GM23338 (cell line): ENCODE results near the gene TSPAN7. TPM values are rescaled to one million over a fixed set of nuclear protein-coding genes. Genes with fewer than 3 reads are reported as not detected.

Experiments
- ATAC-seq: fragments of 200-7000 bp; cut with Tn5 transposase; 3 replicates; pipeline ENCODE4 v1.9.1; 2020
- DNase-seq: peaks from one replicate; pipeline ENCODE4 v3.0.0-alpha.2; 2015; ENCODE audit warnings: low spot score
- H2AFZ ChIP-seq: fragments of 200-600 bp; sonication (generic); 2 replicates; pipeline ENCODE4 v1.8.0; 2016; ENCODE audit warnings: antibody characterized with exemption, mild to moderate bottlenecking, moderate library complexity
- H3F3A ChIP-seq: fragments of 200-600 bp; sonication (generic); replicated peaks from 2 replicates; pipeline ENCODE4 v1.8.0; 2017; ENCODE audit warnings: antibody characterized with exemption, mixed run types, low read depth
- H3K27ac ChIP-seq: fragments of 200-600 bp; sonication (generic); 2 replicates; pipeline ENCODE4 v1.6.1; 2016; ENCODE audit warnings: low read depth
- H3K27me3 ChIP-seq: fragments of 200-600 bp; sonication (generic); 2 replicates; pipeline ENCODE4 v1.8.0; 2016; ENCODE audit warnings: mild to moderate bottlenecking, mixed run types, moderate library complexity; ENCODE audit not compliant: insufficient read depth
- H3K36me3 ChIP-seq: fragments of 200-600 bp; sonication (generic); 2 replicates; pipeline ENCODE4 v1.8.0; 2016; ENCODE audit warnings: mild to moderate bottlenecking; ENCODE audit not compliant: insufficient read depth
- H3K4me1 ChIP-seq: fragments of 200-600 bp; sonication (generic); 2 replicates; pipeline ENCODE4 v1.8.0; 2016; ENCODE audit warnings: mild to moderate bottlenecking, moderate library complexity; ENCODE audit not compliant: insufficient read depth
- H3K4me2 ChIP-seq: fragments of 200-600 bp; sonication (generic); 2 replicates; pipeline ENCODE4 v1.7.1; 2017; ENCODE audit warnings: mixed run types
- H3K4me3 ChIP-seq: fragments of 200-600 bp; sonication (generic); 2 replicates; pipeline ENCODE4 v1.6.1; 2016; ENCODE audit warnings: mixed run types
- H3K79me2 ChIP-seq: fragments of 200-600 bp; sonication (generic); replicated peaks from 2 replicates; pipeline ENCODE4 v1.8.0; 2017; ENCODE audit warnings: mild to moderate bottlenecking; ENCODE audit not compliant: insufficient read depth
- H3K9me2 ChIP-seq: fragments of 200-600 bp; sonication (generic); 2 replicates; pipeline ENCODE4 v1.8.0; 2017; ENCODE audit not compliant: insufficient read depth
- H4K20me1 ChIP-seq: fragments of 200-600 bp; sonication (generic); replicated peaks from 2 replicates; pipeline ENCODE4 v1.8.0; 2017; ENCODE audit warnings: mild to moderate bottlenecking; ENCODE audit not compliant: insufficient read depth
- H3K27ac Mint-ChIP-seq: 2 replicates; pipeline ENCODE4 v1.8.0; 2020; ENCODE audit warnings: inconsistent platforms, mild to moderate bottlenecking, moderate library complexity, mixed read lengths
- H3K27me3 Mint-ChIP-seq: 3 replicates; pipeline ENCODE4 v1.8.0; 2022; ENCODE audit warnings: low read depth, mild to moderate bottlenecking, moderate library complexity, mixed read lengths, inconsistent platforms; ENCODE audit not compliant: insufficient read depth, poor library complexity
- H3K36me3 Mint-ChIP-seq: 3 replicates; pipeline ENCODE4 v1.8.0; 2021; ENCODE audit warnings: low read depth, mild to moderate bottlenecking, inconsistent platforms, moderate library complexity, mixed read lengths
- H3K4me1 Mint-ChIP-seq: 3 replicates; pipeline ENCODE4 v1.8.0; 2020; ENCODE audit warnings: mild to moderate bottlenecking, inconsistent platforms, mixed read lengths
- H3K4me3 Mint-ChIP-seq: 3 replicates; pipeline ENCODE4 v1.8.0; 2021; ENCODE audit warnings: moderate library complexity, mild to moderate bottlenecking, inconsistent platforms, mixed read lengths
- H3K9me3 Mint-ChIP-seq: 3 replicates; pipeline ENCODE4 v1.8.0; 2020; ENCODE audit warnings: moderate library complexity, mild to moderate bottlenecking, inconsistent platforms, mixed read lengths
- CTCF ChIP-seq, 2 experiments: fragments of 200-600 bp in 1 of 2; sonication (generic) in 1 of 2; conservative IDR thresholded peaks; 2 replicates each; pipeline versions ENCODE4 v1.5.1 to v1.6.1; 2016 to 2017; ENCODE audit warnings: antibody characterized with exemption in 2 of 2, low read depth in 2 of 2, mild to moderate bottlenecking in 2 of 2, moderate library complexity in 1 of 2
- EZH2 ChIP-seq: fragments of 200-600 bp; sonication (generic); IDR thresholded peaks from one replicate; pipeline ENCODE4 v1.8.0; 2017; ENCODE audit warnings: antibody characterized with exemption, mild to moderate bottlenecking, low read depth; ENCODE audit not compliant: unreplicated experiment
- EZH2phosphoT487 ChIP-seq: fragments of 200-600 bp; sonication (generic); IDR thresholded peaks from one replicate; pipeline ENCODE4 v1.8.1; 2018; ENCODE audit warnings: antibody characterized with exemption; ENCODE audit not compliant: unreplicated experiment
- JUNB ChIP-seq: IDR thresholded peaks from one replicate; pipeline ENCODE4 v1.6.1; 2016; ENCODE audit warnings: antibody characterized with exemption; ENCODE audit not compliant: unreplicated experiment
- POLR2AphosphoS5 ChIP-seq: IDR thresholded peaks from 2 replicates; pipeline ENCODE4 v1.6.1; 2016; ENCODE audit warnings: antibody characterized with exemption, low read depth
- REST ChIP-seq: IDR thresholded peaks from one replicate; pipeline ENCODE4 v1.6.1; 2018; ENCODE audit warnings: antibody characterized with exemption; ENCODE audit not compliant: unreplicated experiment
- STAT1 ChIP-seq: IDR thresholded peaks from one replicate; pipeline ENCODE4 v1.6.1; 2016; ENCODE audit warnings: antibody characterized with exemption; ENCODE audit not compliant: unreplicated experiment
- ZNF114 ChIP-seq: fragments of 250-450 bp; sonication (Bioruptor Pico); IDR thresholded peaks from 2 replicates; pipeline ENCODE4 v1.5.0; 2020; ENCODE audit warnings: mild to moderate bottlenecking, moderate library complexity
- ZNF331 ChIP-seq: fragments of 250-450 bp; sonication (Bioruptor Pico); IDR thresholded peaks from 2 replicates; pipeline ENCODE4 v1.5.0; 2020; ENCODE audit warnings: low read depth, mild to moderate bottlenecking, moderate library complexity
- polyA plus RNA-seq: library from polyadenylated mRNA; unstranded; fragments of >200 nt; fragmentation: Nextera tagmentation; extraction: Ambion mirVana; gene quantifications from 2 replicates; pipeline ENCODE4 v1.2.1, GENCODE V29; 2016
- total RNA-seq: library from RNA; depleted of rRNA; stranded (reverse); fragments of >200 nt; shearing (Covaris generic); gene quantifications from 2 replicates; pipeline ENCODE4 v1.2.3, GENCODE V29; 2014

TSPAN7 gene
- total and polyA plus RNA-seq, 2 experiments from 2014 or later: 7.2 to 11.5 TPM

- TF ChIP-seq CTCF (conservative IDR thresholded peaks at IDR 0.05; ENCODE audit: low read depth in 2 of 2) (no peak), REST (no peak), EZH2phosphoT487 (no peak)
These were observed 48.1 kb upstream of the TSPAN7 start (continued) for GRCh38 chrX:38513112-38513742.

- DNase-seq (no peak), ATAC-seq (no peak)
- Histone ChIP-seq H3K4me2 (no peak overlapping the region), H2AFZ (no peak overlapping the region), H3K4me3 (no peak overlapping the region), H3K4me1 (no peaks in the 10 kb centered on the region), H3K27ac (no peak overlapping the region), H3K79me2 (no peaks in the 10 kb centered on the region), H3K36me3 (no peaks in the 10 kb centered on the region), H4K20me1 (no peaks in the 10 kb centered on the region), H3K9me2 (no peaks in the 10 kb centered on the region), H3F3A (no peaks in the 10 kb centered on the region), H3K27me3 (no peaks in the 10 kb centered on the region)
- no peaks in the 10 kb centered on the region for H3K27me3 Mint-ChIP-seq
- H3K4me1 Mint-ChIP-seq: no peaks in the 10 kb centered on the region
- no peaks in the 10 kb centered on the region for H3K9me3 Mint-ChIP-seq
- H3K36me3 Mint-ChIP-seq: no peaks in the 10 kb centered on the region
- H3K27ac Mint-ChIP-seq: no peak overlapping the region
- H3K4me3 Mint-ChIP-seq: no peak overlapping the region
- TF ChIP-seq EZH2phosphoT487: no peak
- TF ChIP-seq STAT1: no peak
- TF ChIP-seq CTCF (conservative IDR thresholded peaks at IDR 0.05; ENCODE audit: low read depth in 2 of 2): no peak
- TF ChIP-seq ZNF331 (CRISPR knock-in tag): no peak
- no peak for TF ChIP-seq ZNF114 (CRISPR knock-in tag)
- TF ChIP-seq JUNB: no peak
- no peak for TF ChIP-seq EZH2
- TF ChIP-seq POLR2AphosphoS5: no peak
These were observed 47.1 kb upstream of the TSPAN7 start for GRCh38 chrX:38514016-38514854.
